Neural progenitor cell (in vitro differentiated cells): ENCODE results near the gene TCF7. TPM values are rescaled to one million over a fixed set of nuclear protein-coding genes. Genes with fewer than 3 reads are reported as not detected.
A peak's percentile ranks its signal among the peaks of the same experiment; 100 is the strongest.

ENCODE experiments used
- DNase-seq: peaks from one replicate; pipeline ENCODE4 v3.0.0-alpha.2; 2016; ENCODE audit warnings: low spot score
- H2AFZ ChIP-seq: fragments of 200-600 bp; sonication (generic); replicated peaks from 2 replicates; pipeline ENCODE4 v1.6.1; 2016; ENCODE audit warnings: antibody characterized with exemption
- H3F3A ChIP-seq: fragments of 200-600 bp; sonication (generic); 2 replicates; pipeline ENCODE4 v1.6.1; 2016; ENCODE audit warnings: antibody characterized with exemption, low read depth
- H3K27ac ChIP-seq: fragments of 200-600 bp; sonication (generic); 2 replicates; pipeline ENCODE4 v1.5.1; 2016; ENCODE audit warnings: mild to moderate bottlenecking
- H3K27me3 ChIP-seq: fragments of 200-600 bp; sonication (generic); 2 replicates; pipeline ENCODE4 v1.6.1; 2016; ENCODE audit warnings: mild to moderate bottlenecking, moderate library complexity
- H3K36me3 ChIP-seq: fragments of 200-600 bp; sonication (generic); 2 replicates; pipeline ENCODE4 v1.5.1; 2016
- H3K4me1 ChIP-seq: fragments of 200-600 bp; sonication (generic); 2 replicates; pipeline ENCODE4 v1.6.1; 2016; ENCODE audit warnings: mixed run types
- H3K4me2 ChIP-seq: fragments of 200-600 bp; sonication (generic); 2 replicates; pipeline ENCODE4 v1.6.1; 2016
- H3K4me3 ChIP-seq: fragments of 200-600 bp; sonication (generic); 2 replicates; pipeline ENCODE4 v1.5.1; 2016
- H3K79me2 ChIP-seq: fragments of 200-600 bp; sonication (generic); 2 replicates; pipeline ENCODE4 v1.6.1; 2016; ENCODE audit warnings: low read depth
- H3K9ac ChIP-seq: fragments of 200-600 bp; sonication (generic); 2 replicates; pipeline ENCODE4 v1.6.1; 2016
- H3K9me3 ChIP-seq: fragments of 200-600 bp; sonication (generic); 2 replicates; pipeline ENCODE4 v1.5.1; 2016; ENCODE audit warnings: low read depth
- H4K20me1 ChIP-seq: fragments of 200-600 bp; sonication (generic); 2 replicates; pipeline ENCODE4 v1.6.1; 2016; ENCODE audit warnings: low read depth
- H3K27ac Mint-ChIP-seq: 3 replicates; pipeline ENCODE4 v1.8.0; 2021; ENCODE audit warnings: mixed read lengths
- H3K27me3 Mint-ChIP-seq: 2 replicates; pipeline ENCODE4 v1.8.0; 2022; ENCODE audit warnings: low read depth, mild to moderate bottlenecking, inconsistent platforms, moderate library complexity, mixed read lengths; ENCODE audit not compliant: insufficient read depth
- H3K36me3 Mint-ChIP-seq: 3 replicates; pipeline ENCODE4 v1.8.0; 2021; ENCODE audit warnings: mixed read lengths
- H3K4me1 Mint-ChIP-seq: 3 replicates; pipeline ENCODE4 v1.8.0; 2021; ENCODE audit warnings: mixed read lengths
- H3K4me3 Mint-ChIP-seq: 3 replicates; pipeline ENCODE4 v1.8.0; 2021; ENCODE audit warnings: mild to moderate bottlenecking, moderate library complexity, mixed read lengths
- H3K9me3 Mint-ChIP-seq: 3 replicates; pipeline ENCODE4 v1.8.0; 2020; ENCODE audit warnings: mixed read lengths
- EZH2 ChIP-seq: fragments of 200-600 bp; sonication (generic); IDR thresholded peaks from 2 replicates; pipeline ENCODE4 v1.6.1; 2017; ENCODE audit warnings: antibody characterized with exemption, mild to moderate bottlenecking, moderate library complexity
- EZH2phosphoT487 ChIP-seq: fragments of 200-600 bp; sonication (generic); IDR thresholded peaks from 2 replicates; pipeline ENCODE4 v1.6.1; 2017; ENCODE audit warnings: antibody characterized with exemption
- total RNA-seq: library from RNA; depleted of rRNA; stranded (reverse); fragments of >200 nt; gene quantifications from 2 replicates; pipeline ENCODE4 v1.2.3, GENCODE V29; 2015; ENCODE audit warnings: low replicate concordance
- TF ChIP-seq, protein P1 (sequence below): fragments of 200-600 bp; sonication (generic); IDR thresholded peaks from 2 replicates; pipeline ENCODE4 v1.5.1; 2017; ENCODE audit warnings: antibody characterized with exemption, mild to moderate bottlenecking

The TCF7 gene
- total RNA-seq, 1 donor from 2014 or later: 0.73 TPM

DNA sequence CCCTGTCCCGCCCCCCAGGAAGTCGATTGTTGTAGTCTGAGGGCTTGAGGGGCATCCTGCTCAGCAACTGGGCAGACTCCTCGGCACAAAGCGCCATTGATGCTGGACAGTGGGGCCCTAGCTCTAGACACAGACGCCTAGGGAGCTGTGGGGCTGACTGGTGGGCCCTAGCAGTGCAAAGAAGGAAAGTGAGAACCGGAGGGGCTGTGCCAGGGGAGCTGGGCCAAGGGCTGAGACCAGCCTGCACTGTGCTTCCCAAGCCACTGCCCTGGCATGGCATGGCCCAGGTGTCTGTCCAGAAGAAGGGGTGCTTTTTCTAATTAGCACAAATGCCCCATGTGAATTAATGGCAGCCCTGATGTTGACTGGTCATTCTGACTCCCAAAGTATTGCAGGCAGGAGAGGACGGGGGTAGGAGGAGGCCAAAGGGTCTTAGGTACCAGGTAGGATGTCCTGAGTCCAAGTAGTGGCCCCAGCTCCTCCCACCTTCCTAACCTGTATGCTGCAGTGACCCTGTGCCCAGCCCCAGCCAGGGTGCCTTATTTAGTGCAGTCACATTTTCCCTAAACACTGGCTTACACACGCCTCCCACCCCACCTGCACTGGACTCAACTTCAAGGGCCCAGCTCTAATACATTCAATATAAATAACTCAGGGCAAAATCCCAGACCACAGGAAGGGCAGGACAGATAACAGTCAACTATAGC is 15.9 kb downstream of the TCF7 start:
- H3K27me3 ChIP-seq: no peaks in the 10 kb centered on the region
- Mint-ChIP-seq H3K27me3 (peaks cover 13% of the 10 kb centered on the region), H3K36me3 (peaks cover 10% of the 10 kb centered on the region), H3K9me3 (no peaks in the 10 kb centered on the region), H3K27ac (no peak overlapping the region), H3K4me3 (no peak overlapping the region), H3K4me1 (peaks cover 5% of the 10 kb centered on the region)
- H2AFZ ChIP-seq: no peak overlapping the region
- H3F3A ChIP-seq: no peaks in the 10 kb centered on the region
- no peak overlapping the region for H3K9ac ChIP-seq
- no peak for DNase-seq
- TF ChIP-seq, protein P1, sequence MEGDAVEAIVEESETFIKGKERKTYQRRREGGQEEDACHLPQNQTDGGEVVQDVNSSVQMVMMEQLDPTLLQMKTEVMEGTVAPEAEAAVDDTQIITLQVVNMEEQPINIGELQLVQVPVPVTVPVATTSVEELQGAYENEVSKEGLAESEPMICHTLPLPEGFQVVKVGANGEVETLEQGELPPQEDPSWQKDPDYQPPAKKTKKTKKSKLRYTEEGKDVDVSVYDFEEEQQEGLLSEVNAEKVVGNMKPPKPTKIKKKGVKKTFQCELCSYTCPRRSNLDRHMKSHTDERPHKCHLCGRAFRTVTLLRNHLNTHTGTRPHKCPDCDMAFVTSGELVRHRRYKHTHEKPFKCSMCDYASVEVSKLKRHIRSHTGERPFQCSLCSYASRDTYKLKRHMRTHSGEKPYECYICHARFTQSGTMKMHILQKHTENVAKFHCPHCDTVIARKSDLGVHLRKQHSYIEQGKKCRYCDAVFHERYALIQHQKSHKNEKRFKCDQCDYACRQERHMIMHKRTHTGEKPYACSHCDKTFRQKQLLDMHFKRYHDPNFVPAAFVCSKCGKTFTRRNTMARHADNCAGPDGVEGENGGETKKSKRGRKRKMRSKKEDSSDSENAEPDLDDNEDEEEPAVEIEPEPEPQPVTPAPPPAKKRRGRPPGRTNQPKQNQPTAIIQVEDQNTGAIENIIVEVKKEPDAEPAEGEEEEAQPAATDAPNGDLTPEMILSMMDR: no peak
- TF ChIP-seq EZH2 (no peak), EZH2phosphoT487 (no peak)
- no peaks in the 10 kb centered on the region for H3K4me1 ChIP-seq
- no peaks in the 10 kb centered on the region for H3K79me2 ChIP-seq
- no peaks in the 10 kb centered on the region for H3K36me3 ChIP-seq
- no peaks in the 10 kb centered on the region for H3K9me3 ChIP-seq
- H3K27ac ChIP-seq: no peak overlapping the region
- no peak overlapping the region for H3K4me3 ChIP-seq
- peaks cover 78% of the 10 kb centered on the region for H4K20me1 ChIP-seq
- H3K4me2 ChIP-seq: no peak overlapping the region

DNA sequence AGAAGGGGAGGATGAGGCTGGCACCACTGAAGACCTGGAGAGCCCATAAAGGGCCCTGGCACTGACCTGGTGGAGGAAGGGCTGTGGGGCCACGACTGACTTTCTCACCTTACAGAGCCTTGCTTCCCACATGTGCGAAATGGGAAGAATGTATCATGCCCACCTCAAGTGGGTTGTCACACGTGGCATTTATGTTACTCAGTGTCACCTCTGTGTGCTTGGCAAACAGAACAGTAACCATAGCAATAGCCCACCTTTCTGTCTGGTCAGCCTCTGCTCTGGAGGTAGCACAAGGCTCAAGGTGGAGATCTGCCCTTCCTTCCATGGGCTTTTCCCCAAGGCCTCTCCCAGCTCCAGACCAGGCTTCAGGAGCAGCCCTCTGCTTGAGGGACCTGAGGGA is 16.7 kb downstream of the TCF7 start:
- no peak overlapping the region for H2AFZ ChIP-seq
- H3K9me3 ChIP-seq: no peaks in the 10 kb centered on the region
- H4K20me1 ChIP-seq: peaks cover 79% of the 10 kb centered on the region
- TF ChIP-seq EZH2 (no peak), EZH2phosphoT487 (no peak)
- TF ChIP-seq, protein P1: no peak
- H3K27me3 ChIP-seq: no peaks in the 10 kb centered on the region
- no peak for DNase-seq
- no peaks in the 10 kb centered on the region for H3K79me2 ChIP-seq
- no peaks in the 10 kb centered on the region for H3F3A ChIP-seq
- no peak overlapping the region for H3K9ac ChIP-seq
- H3K9me3 Mint-ChIP-seq: no peaks in the 10 kb centered on the region
- no peaks in the 10 kb centered on the region for H3K4me1 ChIP-seq
- H3K4me2 ChIP-seq: no peak overlapping the region
- peaks cover 16% of the 10 kb centered on the region for H3K36me3 Mint-ChIP-seq
- no peak overlapping the region for H3K27ac ChIP-seq
- peak overlapping the region; percentile 70 for H3K27ac Mint-ChIP-seq
- H3K4me3 ChIP-seq: no peak overlapping the region
- H3K36me3 ChIP-seq: no peaks in the 10 kb centered on the region
- peaks cover 10% of the 10 kb centered on the region for H3K27me3 Mint-ChIP-seq
- H3K4me1 Mint-ChIP-seq: peaks cover 5% of the 10 kb centered on the region
- no peak overlapping the region for H3K4me3 Mint-ChIP-seq

DNA sequence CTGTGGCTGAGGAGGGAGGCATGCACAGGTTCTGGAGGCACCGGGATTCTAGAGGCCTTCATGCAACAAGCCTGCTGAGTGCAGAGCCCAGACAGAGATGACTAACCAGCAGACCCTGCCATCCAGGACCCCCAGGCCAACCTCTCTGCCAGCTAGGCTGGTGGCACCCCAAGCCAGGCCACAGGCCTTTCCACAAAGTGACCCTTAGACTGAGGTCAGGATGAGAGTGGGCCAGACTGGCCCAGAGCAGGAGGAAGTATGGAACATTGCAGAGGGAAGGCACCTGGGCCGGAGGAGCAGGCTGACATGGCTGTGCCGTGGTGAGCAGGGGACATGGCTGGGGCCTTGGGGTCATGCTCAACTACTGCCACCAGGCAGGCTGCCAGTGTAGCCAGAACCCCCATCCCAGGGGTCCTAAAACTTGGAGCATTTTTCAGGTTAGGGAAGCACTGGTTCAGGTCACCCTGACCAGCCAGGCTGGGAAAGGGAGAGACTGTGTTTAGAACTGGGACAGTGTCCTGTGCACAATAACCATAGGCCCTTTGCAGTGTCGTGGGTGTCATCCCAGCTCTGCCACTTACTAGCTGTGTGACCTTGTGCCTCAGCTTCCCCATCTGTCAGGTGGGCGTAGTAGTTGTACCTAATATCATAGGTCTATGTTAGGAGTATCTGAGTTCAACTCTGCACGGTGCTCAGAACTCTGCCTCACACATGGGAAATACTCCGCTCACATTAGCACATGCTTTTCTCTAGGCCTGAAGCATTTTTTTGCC is 17.3 kb downstream of the TCF7 start:
- H3K36me3 ChIP-seq: no peaks in the 10 kb centered on the region

More for the DNA sequence above, 17.3 kb downstream of the TCF7 start:
- DNase-seq: no peak
- no peaks in the 10 kb centered on the region for H3K79me2 ChIP-seq
- Mint-ChIP-seq H3K36me3 (peaks cover 16% of the 10 kb centered on the region), H3K27me3 (peaks cover 10% of the 10 kb centered on the region), H3K9me3 (no peaks in the 10 kb centered on the region), H3K4me1 (peaks cover 5% of the 10 kb centered on the region), H3K4me3 (no peak overlapping the region), H3K27ac (peak overlapping the region; percentile 60)
- H3K4me2 ChIP-seq: no peak overlapping the region
- H3K9ac ChIP-seq: no peak overlapping the region
- TF ChIP-seq EZH2phosphoT487 (no peak), EZH2 (no peak)
- TF ChIP-seq, protein P1: no peak
- no peak overlapping the region for H3K4me3 ChIP-seq
- H4K20me1 ChIP-seq: peaks cover 82% of the 10 kb centered on the region
- H3K27ac ChIP-seq: no peak overlapping the region
- no peaks in the 10 kb centered on the region for H3F3A ChIP-seq
- no peaks in the 10 kb centered on the region for H3K4me1 ChIP-seq
- no peaks in the 10 kb centered on the region for H3K27me3 ChIP-seq
- H2AFZ ChIP-seq: no peak overlapping the region
- no peaks in the 10 kb centered on the region for H3K9me3 ChIP-seq
